ENCODE data around the gene PACS1.

Gene PACS1

DNA sequence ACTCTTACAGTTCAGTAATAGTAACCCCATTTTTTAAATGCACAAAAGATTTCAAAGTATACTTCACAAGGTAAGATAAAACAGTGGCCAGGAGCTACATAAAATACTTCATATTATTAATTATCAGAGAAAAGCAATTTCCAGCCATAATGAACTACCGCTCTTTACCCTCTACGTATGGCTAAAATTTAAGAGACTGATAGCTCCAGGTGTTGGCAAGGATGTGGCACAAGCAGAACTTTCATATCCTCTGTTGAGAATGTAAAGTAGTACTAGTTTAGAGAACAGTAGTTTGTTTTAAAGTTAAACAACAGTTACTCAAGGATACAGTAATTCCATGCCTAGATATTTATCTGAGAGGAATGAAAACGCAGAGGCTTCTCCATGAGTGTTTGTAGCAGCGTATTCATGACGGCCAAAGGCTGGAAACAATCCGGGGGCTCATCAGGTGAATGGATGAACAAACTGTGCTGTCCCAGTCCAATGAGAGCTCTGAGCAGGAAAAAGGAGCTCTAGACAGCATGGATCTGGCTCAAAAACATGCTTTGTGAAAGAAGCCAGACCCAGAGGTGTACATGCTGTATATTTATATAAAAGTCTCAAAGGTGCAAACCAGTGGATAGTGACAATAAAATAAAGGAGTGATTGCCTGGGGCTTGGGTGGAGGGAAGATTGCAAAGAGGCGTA lies 85.5 kb downstream of the PACS1 start:
- no peak for TF ChIP-seq Cebpa-rat (IDR thresholded peaks at IDR 0.05)
- no peak overlapping the region for H3K27ac ChIP-seq
- H3K27me3 ChIP-seq, result no peaks in the 10 kb centered on the region
- H4K20me1 ChIP-seq, result peaks cover 0 to 49% (median 5%) of the 10 kb centered on the region in 11 experiments; a peak in 8 of 22 replicates
- H3K9ac ChIP-seq, result no peak overlapping the region
- H3K4me3 ChIP-seq, result no peak overlapping the region
- no peak overlapping the region for H3K4me2 ChIP-seq
- H3K36me3 ChIP-seq, result no peaks in the 10 kb centered on the region; a peak in 1 of 22 replicates
- peaks cover 12 to 27% (median 21%) of the 10 kb centered on the region in 10 experiments for H3K4me1 ChIP-seq
- no peaks in the 10 kb centered on the region for H3K9me3 ChIP-seq (replicated peaks in 1 of 11)

DNA sequence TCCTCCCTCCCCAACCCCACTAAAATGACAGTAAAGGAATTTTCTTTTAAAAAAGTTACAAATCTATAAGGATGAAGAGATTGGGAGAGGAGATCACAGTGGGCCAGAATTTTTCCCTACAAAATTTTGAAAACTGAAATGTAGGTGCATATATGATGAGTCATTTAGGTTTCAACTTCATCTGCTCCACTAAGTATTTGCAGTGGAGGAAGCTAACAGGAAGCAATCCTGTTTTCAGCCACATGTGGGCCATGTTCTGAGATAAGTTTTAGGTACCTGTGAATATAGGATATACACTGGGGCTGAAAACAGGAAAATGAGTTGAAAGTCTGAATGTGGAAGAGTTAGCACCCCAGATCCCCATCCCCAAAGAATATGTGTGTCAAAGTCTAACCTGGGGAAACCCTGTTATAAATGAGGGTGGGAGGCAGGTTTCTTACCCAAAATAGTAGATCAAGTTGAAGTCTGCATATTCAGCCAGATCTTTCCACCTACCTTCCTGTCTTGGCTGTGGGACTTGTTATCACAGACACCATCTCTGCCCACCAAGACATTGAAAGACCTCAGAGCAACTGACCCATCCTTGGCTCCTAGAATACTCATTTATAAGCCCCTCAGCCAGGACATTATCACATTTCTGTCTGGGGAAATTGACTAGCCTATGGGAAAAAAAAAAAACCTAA lies 87.3 kb downstream of the PACS1 start:
- no peaks in the 10 kb centered on the region for H3K27me3 ChIP-seq
- TF ChIP-seq Cebpa-rat (IDR thresholded peaks at IDR 0.05), result no peak
- no peak overlapping the region for H3K27ac ChIP-seq
- no peaks in the 10 kb centered on the region for H3K9me3 ChIP-seq (replicated peaks in 1 of 11)
- no peak overlapping the region for H3K4me2 ChIP-seq
- H4K20me1 ChIP-seq, result peaks cover 0 to 53% (median 0%) of the 10 kb centered on the region in 11 experiments; a peak in 6 of 22 replicates
- peaks cover 0 to 11% (median 7%) of the 10 kb centered on the region in 10 experiments; a peak in 8 of 20 replicates for H3K4me1 ChIP-seq
- H3K36me3 ChIP-seq, result no peaks in the 10 kb centered on the region; a peak in 1 of 22 replicates
- no peak overlapping the region for H3K4me3 ChIP-seq
- H3K9ac ChIP-seq, result no peak overlapping the region

DNA sequence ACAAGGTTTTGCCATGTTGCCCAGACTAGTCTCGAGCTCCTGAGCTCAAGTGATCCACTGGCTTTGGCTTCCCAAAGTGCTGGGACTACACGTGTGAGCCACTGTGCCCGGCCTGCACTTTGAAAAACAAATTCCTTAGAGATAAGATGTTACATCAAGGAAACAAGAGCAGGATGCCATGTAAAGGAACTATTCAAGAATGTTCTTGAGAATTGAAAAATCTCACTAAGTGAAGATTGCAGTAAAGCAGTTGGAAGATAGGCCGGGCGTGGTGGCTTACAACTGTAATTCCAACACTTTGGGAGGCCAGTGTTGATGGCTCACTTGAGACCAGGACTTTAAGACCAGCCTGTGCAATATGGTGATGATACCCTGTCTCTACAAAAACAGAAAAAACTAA lies 88.1 kb downstream of the PACS1 start:
- Histone ChIP-seq H3K4me2 (no peak overlapping the region), H3K9ac (no peak overlapping the region), H3K4me1 (peaks cover 0 to 11% (median 6%) of the 10 kb centered on the region in 10 experiments; a peak in 5 of 20 replicates), H3K27me3 (no peaks in the 10 kb centered on the region), H3K9me3 (replicated peaks in 1 of 11) (no peaks in the 10 kb centered on the region), H4K20me1 (peaks cover 0 to 57% (median 0%) of the 10 kb centered on the region in 11 experiments; a peak in 6 of 22 replicates), H3K36me3 (no peaks in the 10 kb centered on the region), H3K4me3 (no peak overlapping the region), H3K27ac (no peak overlapping the region)
- TF ChIP-seq Cebpa-rat (IDR thresholded peaks at IDR 0.05), result no peak

DNA sequence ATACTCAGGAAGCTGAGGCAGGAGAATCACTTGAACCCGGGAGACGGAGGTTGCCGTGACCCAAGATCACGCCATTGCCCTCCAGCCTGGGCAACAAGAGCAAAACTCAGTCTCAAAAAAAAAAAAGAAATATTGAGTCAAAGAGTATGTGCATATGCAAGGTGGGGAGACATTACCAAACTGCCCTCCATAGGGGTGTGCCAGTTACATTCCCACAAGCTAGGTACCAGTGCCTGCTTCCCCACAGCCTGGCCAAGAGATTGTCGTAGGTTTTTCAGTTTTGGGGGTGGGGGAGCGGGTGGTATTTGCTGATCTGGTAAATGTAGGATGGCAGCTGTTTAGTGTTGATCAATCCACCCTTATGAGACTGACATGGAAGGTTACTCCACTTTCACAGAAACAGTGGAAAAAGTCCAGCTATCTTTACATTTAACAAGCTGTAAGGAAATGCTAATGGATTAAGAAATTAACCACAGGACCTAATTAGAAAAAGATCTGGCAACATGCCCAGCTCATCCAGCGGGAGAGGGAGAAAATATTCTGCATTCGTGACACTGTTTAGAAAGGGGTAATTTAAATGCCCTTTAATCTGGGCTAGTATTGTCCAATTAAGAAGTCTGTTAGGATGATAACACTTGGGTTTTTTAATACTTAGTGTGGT lies 89.4 kb downstream of the PACS1 start:
- Histone ChIP-seq H3K4me1 (peaks cover 0 to 11% (median 6%) of the 10 kb centered on the region in 10 experiments; a peak in 5 of 20 replicates), H3K36me3 (no peaks in the 10 kb centered on the region), H3K9ac (no peak overlapping the region), H3K27ac (no peak overlapping the region), H3K4me3 (no peak overlapping the region), H4K20me1 (peaks cover 0 to 58% (median 0%) of the 10 kb centered on the region in 11 experiments; a peak in 6 of 22 replicates), H3K27me3 (no peaks in the 10 kb centered on the region), H3K4me2 (peak overlapping the region in 5 of 11 experiments; percentile 5 to 28 (median 16); a peak in 6 of 22 replicates), H3K9me3 (replicated peaks in 1 of 11) (no peaks in the 10 kb centered on the region)
- TF ChIP-seq Cebpa-rat (IDR thresholded peaks at IDR 0.05), result no peak

DNA sequence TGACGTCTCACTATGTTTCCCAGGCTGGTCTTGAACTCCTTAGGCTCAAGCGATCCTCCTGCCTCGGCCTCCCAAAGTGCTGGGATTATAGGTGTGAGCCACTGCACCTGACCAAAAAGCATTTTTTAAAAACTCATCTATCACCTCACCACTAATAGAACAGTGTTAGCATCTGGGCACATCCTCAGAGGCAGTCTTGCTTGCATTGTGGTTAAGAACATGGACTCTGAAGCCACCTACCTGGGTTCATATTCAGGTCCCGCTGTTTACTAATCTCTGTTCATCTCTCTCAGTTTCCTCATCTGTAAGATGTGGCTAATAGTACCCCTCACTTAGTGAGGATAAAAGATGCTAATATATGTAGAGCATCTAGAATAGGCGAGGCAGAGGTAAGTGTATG lies 90.6 kb downstream of the PACS1 start:
- H4K20me1 ChIP-seq, result peaks cover 0 to 68% (median 0%) of the 10 kb centered on the region in 11 experiments; a peak in 8 of 22 replicates
- H3K36me3 ChIP-seq, result 0 out of 22 replicates have a peak, but pooled peaks cover 0 to 3% (median 0%) of the 10 kb centered on the region in 11 experiments
- no peaks in the 10 kb centered on the region for H3K27me3 ChIP-seq
- peaks cover 0 to 11% (median 6%) of the 10 kb centered on the region in 10 experiments; a peak in 5 of 20 replicates for H3K4me1 ChIP-seq
- no peak overlapping the region for H3K4me2 ChIP-seq
- no peak overlapping the region for H3K27ac ChIP-seq
- H3K9me3 ChIP-seq (replicated peaks in 1 of 11), result no peaks in the 10 kb centered on the region
- no peak overlapping the region for H3K9ac ChIP-seq
- no peak overlapping the region for H3K4me3 ChIP-seq
- TF ChIP-seq Cebpa-rat (IDR thresholded peaks at IDR 0.05), result no peak

DNA sequence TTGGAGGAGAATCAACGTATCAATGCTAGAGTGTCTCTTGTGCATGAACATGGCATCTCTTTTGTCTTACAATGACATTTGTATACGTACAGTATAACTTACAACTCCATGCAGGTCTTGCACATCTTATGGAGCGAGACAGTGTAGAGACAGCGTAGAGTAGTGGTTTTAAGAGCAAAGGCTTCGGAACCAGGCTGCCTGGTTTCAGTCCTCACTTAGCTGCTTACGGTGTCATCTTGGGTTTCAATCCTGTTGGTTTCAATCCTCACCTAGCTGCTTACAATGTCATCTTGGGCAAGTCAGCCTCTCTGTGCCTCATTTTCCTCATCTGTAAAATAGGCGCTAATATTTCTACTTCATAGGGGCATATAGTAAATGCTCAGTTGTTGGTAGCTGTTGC lies 98.2 kb downstream of the PACS1 start:
- no peaks in the 10 kb centered on the region for H3K9me3 ChIP-seq (replicated peaks in 1 of 11)
- H3K27ac ChIP-seq, result no peak overlapping the region
- H4K20me1 ChIP-seq, result peaks cover 0 to 71% (median 12%) of the 10 kb centered on the region in 11 experiments; a peak in 9 of 22 replicates

DNA sequence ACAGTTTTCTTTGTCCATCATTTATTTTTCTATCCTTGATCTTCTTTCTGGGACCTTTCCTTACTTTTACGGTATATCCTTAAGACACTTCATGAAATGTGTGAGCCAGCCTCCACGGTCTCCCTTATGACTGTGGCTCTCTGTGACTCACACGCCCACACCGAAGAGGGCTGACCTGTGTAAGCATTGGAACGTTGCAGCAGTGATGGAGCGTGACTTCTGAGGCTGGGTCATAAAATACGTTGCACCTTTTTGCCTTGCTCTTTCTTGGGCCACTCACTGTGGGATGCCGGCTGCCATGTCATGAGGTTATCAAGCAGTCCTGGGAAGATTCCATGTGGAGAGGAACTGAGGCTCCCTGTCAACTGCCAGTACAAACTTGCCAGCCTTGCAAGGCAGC lies 102.1 kb downstream of the PACS1 start:
- Histone ChIP-seq H3K4me2 (no peak overlapping the region), H4K20me1 (peaks cover 0 to 63% (median 5%) of the 10 kb centered on the region in 11 experiments; a peak in 7 of 22 replicates), H3K27me3 (no peaks in the 10 kb centered on the region), H3K4me1 (no peaks in the 10 kb centered on the region), H3K9ac (no peak overlapping the region), H3K36me3 (peaks cover 0 to 28% (median 10%) of the 10 kb centered on the region in 11 experiments; a peak in 12 of 22 replicates), H3K4me3 (no peak overlapping the region), H3K27ac (no peak overlapping the region), H3K9me3 (replicated peaks in 1 of 11) (no peaks in the 10 kb centered on the region)
- no peak for TF ChIP-seq Cebpa-rat (IDR thresholded peaks at IDR 0.05)

More for the DNA sequence above, 98.2 kb downstream of the PACS1 start:
- H3K27me3 ChIP-seq, result no peaks in the 10 kb centered on the region
- no peaks in the 10 kb centered on the region for H3K4me1 ChIP-seq
- no peak overlapping the region for H3K4me2 ChIP-seq
- no peak for TF ChIP-seq Cebpa-rat (IDR thresholded peaks at IDR 0.05)
- peaks cover 0 to 26% (median 6%) of the 10 kb centered on the region in 11 experiments; a peak in 12 of 22 replicates for H3K36me3 ChIP-seq
- no peak overlapping the region for H3K4me3 ChIP-seq
- H3K9ac ChIP-seq, result no peak overlapping the region

DNA sequence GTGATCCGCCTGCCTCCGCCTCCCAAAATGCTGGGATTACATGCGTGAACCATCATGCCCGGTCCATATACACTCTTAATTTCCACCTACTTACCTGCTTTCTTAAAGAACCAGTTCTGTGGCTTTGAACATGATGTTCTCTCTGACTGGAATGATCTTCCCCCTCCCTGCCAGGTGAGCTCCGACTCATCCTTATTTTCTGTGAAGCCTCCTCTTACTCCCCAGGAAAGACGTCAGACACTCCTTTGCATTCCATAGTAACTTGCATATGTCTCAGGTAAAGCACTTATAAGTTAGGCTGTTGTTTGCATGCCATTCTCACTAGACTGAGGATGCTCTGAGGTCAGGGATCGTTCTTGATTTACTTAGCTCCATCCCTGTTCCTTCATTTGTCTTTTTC lies 106.6 kb downstream of the PACS1 start:
- Histone ChIP-seq H3K36me3 (peaks cover 0 to 26% (median 10%) of the 10 kb centered on the region in 11 experiments; a peak in 11 of 22 replicates), H3K4me2 (no peak overlapping the region), H4K20me1 (peaks cover 0 to 58% (median 6%) of the 10 kb centered on the region in 11 experiments; a peak in 8 of 22 replicates), H3K4me1 (0 out of 20 replicates have a peak, but pooled peaks cover 0 to 4% (median 0%) of the 10 kb centered on the region in 10 experiments), H3K27ac (no peak overlapping the region), H3K9me3 (replicated peaks in 1 of 11) (no peaks in the 10 kb centered on the region), H3K9ac (no peak overlapping the region), H3K27me3 (no peaks in the 10 kb centered on the region), H3K4me3 (no peak overlapping the region)
- no peak for TF ChIP-seq Cebpa-rat (IDR thresholded peaks at IDR 0.05)

DNA sequence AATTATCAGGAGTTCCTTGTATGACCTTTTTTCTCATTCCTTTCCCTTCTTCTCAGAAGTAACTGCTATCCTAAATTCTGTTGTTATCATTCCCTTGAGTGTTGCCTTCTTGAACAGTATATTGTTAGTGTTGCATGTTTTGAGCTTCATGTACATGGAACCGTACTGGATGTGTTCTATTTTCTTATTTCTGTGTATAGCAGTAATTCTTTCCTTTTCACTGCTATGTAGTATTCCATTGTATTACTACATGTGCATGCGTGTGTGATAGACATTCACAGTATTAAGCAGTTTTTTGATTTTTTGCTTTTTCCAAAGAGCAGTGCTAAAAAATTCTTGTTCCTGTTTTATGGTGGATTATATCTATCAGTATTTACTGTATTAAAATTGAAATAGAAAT lies 108.1 kb downstream of the PACS1 start:
- H3K9ac ChIP-seq, result no peak overlapping the region
- TF ChIP-seq Cebpa-rat (IDR thresholded peaks at IDR 0.05), result no peak
- peaks cover 0 to 13% (median 4%) of the 10 kb centered on the region in 11 experiments; a peak in 6 of 22 replicates for H3K36me3 ChIP-seq
- H3K27me3 ChIP-seq, result no peaks in the 10 kb centered on the region
- peaks cover 0 to 64% (median under 1%) of the 10 kb centered on the region in 11 experiments; a peak in 8 of 22 replicates for H4K20me1 ChIP-seq
- no peaks in the 10 kb centered on the region for H3K9me3 ChIP-seq (replicated peaks in 1 of 11)
- H3K4me1 ChIP-seq, result 0 out of 20 replicates have a peak, but pooled peaks cover 0 to 4% (median 0%) of the 10 kb centered on the region in 10 experiments
- H3K4me3 ChIP-seq, result no peak overlapping the region
- H3K4me2 ChIP-seq, result no peak overlapping the region
- H3K27ac ChIP-seq, result no peak overlapping the region

All from BLaER1 treated with 17β-estradiol and CSF1 and Interleukin-3, amounts not matched to agents 10 nM and 100 nM (cell line).